ENCODE measurements around the gene ADCY7.

Gene ADCY7

GRCh38 chr16:50257876-50258275, 8.5 kb upstream of the ADCY7 start:
- H3K36me3 ChIP-seq (replicated peaks; ENCODE audit: insufficient read depth, low read length): no peaks in the 10 kb centered on the region
- H3K9me3 ChIP-seq (replicated peaks; ENCODE audit: insufficient read depth, low read length): no peaks in the 10 kb centered on the region
- H3K9me2 ChIP-seq (replicated peaks; ENCODE audit: insufficient read depth, low read length): no peaks in the 10 kb centered on the region
- H3K27ac ChIP-seq (ENCODE audit: low read length): no peak overlapping the region
- no peak for TF ChIP-seq EZH2phosphoT487 (IDR thresholded peaks at IDR 0.05; ENCODE audit: low read length)
- no peak for TF ChIP-seq EZH2 (optimal IDR thresholded peaks at IDR 0.05; ENCODE audit: low read depth, low read length)
- TF ChIP-seq CTCF (IDR thresholded peaks at IDR 0.05; ENCODE audit: low read length): no peak
- H3K4me3 ChIP-seq (ENCODE audit: low read length): no peak overlapping the region
- no peaks in the 10 kb centered on the region for H3K27me3 ChIP-seq (replicated peaks; ENCODE audit: insufficient read depth, low read length)
- DNase-seq: no peak
- H3K4me2 ChIP-seq (ENCODE audit: low read depth, low read length): no peak overlapping the region
- no peak overlapping the region for H2AFZ ChIP-seq (ENCODE audit: low read length)
- no peak overlapping the region for H3K9ac ChIP-seq (ENCODE audit: low read length)
- H3K79me2 ChIP-seq (ENCODE audit: low read length): no peaks in the 10 kb centered on the region
- no peaks in the 10 kb centered on the region for H3F3A ChIP-seq (ENCODE audit: insufficient read depth, low read length)
- no peaks in the 10 kb centered on the region for H3K4me1 ChIP-seq (ENCODE audit: low read length)
- H4K20me1 ChIP-seq (ENCODE audit: insufficient read depth, low read length): no peaks in the 10 kb centered on the region

- Histone ChIP-seq H2AFZ (ENCODE audit: low read length) (no peak overlapping the region), H3K9ac (ENCODE audit: low read length) (no peak overlapping the region), H3K36me3 (replicated peaks; ENCODE audit: insufficient read depth, low read length) (no peaks in the 10 kb centered on the region), H3K27ac (ENCODE audit: low read length) (no peak overlapping the region), H3F3A (ENCODE audit: insufficient read depth, low read length) (no peaks in the 10 kb centered on the region), H3K27me3 (replicated peaks; ENCODE audit: insufficient read depth, low read length) (no peaks in the 10 kb centered on the region), H4K20me1 (ENCODE audit: insufficient read depth, low read length) (no peaks in the 10 kb centered on the region), H3K79me2 (ENCODE audit: low read length) (no peaks in the 10 kb centered on the region), H3K4me1 (ENCODE audit: low read length) (peaks cover 3% of the 10 kb centered on the region; the same call in 1 of the 2 replicates), H3K4me3 (ENCODE audit: low read length) (no peak overlapping the region), H3K9me2 (replicated peaks; ENCODE audit: insufficient read depth, low read length) (no peaks in the 10 kb centered on the region), H3K9me3 (replicated peaks; ENCODE audit: insufficient read depth, low read length) (no peaks in the 10 kb centered on the region), H3K4me2 (ENCODE audit: low read depth, low read length) (no peak overlapping the region)
- TF ChIP-seq CTCF (IDR thresholded peaks at IDR 0.05; ENCODE audit: low read length): no peak
- no peak for TF ChIP-seq EZH2 (optimal IDR thresholded peaks at IDR 0.05; ENCODE audit: low read depth, low read length)
- no peak for TF ChIP-seq EZH2phosphoT487 (IDR thresholded peaks at IDR 0.05; ENCODE audit: low read length)
- no peak for DNase-seq
Measured at GRCh38 chr16:50259334-50260205, 6.8 kb upstream of the ADCY7 start.

GRCh38 chr16:50260206-50261159, 5.9 kb upstream of the ADCY7 start:
- Histone ChIP-seq H3K27me3 (replicated peaks; ENCODE audit: insufficient read depth, low read length) (no peaks in the 10 kb centered on the region), H3K9ac (ENCODE audit: low read length) (no peak overlapping the region), H3K4me3 (ENCODE audit: low read length) (no peak overlapping the region), H4K20me1 (ENCODE audit: insufficient read depth, low read length) (no peaks in the 10 kb centered on the region), H3K27ac (ENCODE audit: low read length) (no peak overlapping the region), H3K4me1 (ENCODE audit: low read length) (peaks cover 8% of the 10 kb centered on the region), H2AFZ (ENCODE audit: low read length) (no peak overlapping the region), H3K9me2 (replicated peaks; ENCODE audit: insufficient read depth, low read length) (no peaks in the 10 kb centered on the region), H3F3A (ENCODE audit: insufficient read depth, low read length) (no peaks in the 10 kb centered on the region), H3K4me2 (ENCODE audit: low read depth, low read length) (no peak overlapping the region), H3K36me3 (replicated peaks; ENCODE audit: insufficient read depth, low read length) (no peaks in the 10 kb centered on the region), H3K9me3 (replicated peaks; ENCODE audit: insufficient read depth, low read length) (no peaks in the 10 kb centered on the region), H3K79me2 (ENCODE audit: low read length) (no peaks in the 10 kb centered on the region)
- TF ChIP-seq CTCF (IDR thresholded peaks at IDR 0.05; ENCODE audit: low read length): no peak
- no peak for TF ChIP-seq EZH2 (optimal IDR thresholded peaks at IDR 0.05; ENCODE audit: low read depth, low read length)
- TF ChIP-seq EZH2phosphoT487 (IDR thresholded peaks at IDR 0.05; ENCODE audit: low read length): no peak
- DNase-seq: no peak

All from MM.1S (cell line).